Measurements from ENCODE around the gene PRR18.

DNA sequence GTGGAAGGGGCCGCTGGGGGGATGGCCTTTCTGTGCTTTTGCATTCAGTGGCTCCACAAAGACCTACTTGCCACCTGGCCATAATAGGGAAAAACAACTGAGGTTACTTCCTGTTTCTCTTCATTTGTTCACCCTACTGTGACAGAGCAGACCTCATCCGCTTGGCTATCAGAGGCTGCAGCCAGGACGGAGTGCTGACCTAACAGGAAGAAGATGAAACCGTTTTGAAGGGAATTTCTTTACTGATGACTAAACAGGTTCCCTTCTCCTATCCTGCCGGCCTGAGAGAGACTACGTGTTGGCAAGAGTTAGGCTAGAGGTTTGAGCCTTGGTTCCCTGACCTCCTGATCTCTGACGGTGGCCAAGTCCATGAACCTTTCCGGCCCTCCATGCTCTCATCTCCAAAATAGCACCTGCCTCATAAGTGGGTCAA, 21.3 kb downstream of the PRR18 start:
- TF ChIP-seq GATA3 (IDR thresholded peaks at IDR 0.05; ENCODE audit: low read depth, low read length) (no peak), GATA2 (IDR thresholded peaks at IDR 0.05; ENCODE audit: low read depth, low read length) (no peak)
